ENCODE measurements around the gene SLC6A19. TPM values are rescaled to one million over a fixed set of nuclear protein-coding genes. Genes with fewer than 3 reads are reported as not detected.

Gene SLC6A19
- total and polyA plus RNA-seq, 2 donors (not counting 1 experiment from before 2014, with no cell fraction given): not detected

- Histone ChIP-seq H3K27me3 (replicated peaks in 1 of 4; ENCODE audit: control extremely low read depth in 1 of 4, control insufficient read depth in 3 of 4, insufficient read depth in 4 of 4, low read length in 3 of 4) (no peaks in the 10 kb centered on the region), H3K36me3 (replicated peaks in 1 of 2; ENCODE audit: control extremely low read depth in 1 of 2, control insufficient read depth in 1 of 2, extremely low read depth in 1 of 2, insufficient read depth in 2 of 2, low read length in 1 of 2) (no peaks in the 10 kb centered on the region), H3K4me3 (ENCODE audit: control extremely low read depth in 1 of 5, extremely low read depth in 1 of 5, insufficient read depth in 1 of 5, low read depth in 2 of 5, low read length in 4 of 5) (no peak overlapping the region), H3K27ac (ENCODE audit: low read length in 2 of 2) (no peak overlapping the region), H3K79me2 (ENCODE audit: control insufficient read depth, insufficient read depth, low read length) (no peaks in the 10 kb centered on the region), H4K20me1 (ENCODE audit: control insufficient read depth, insufficient read depth, low read length, poor library complexity, severe bottlenecking) (no peaks in the 10 kb centered on the region), H3K4me2 (replicated peaks; ENCODE audit: low read depth, low read length, poor library complexity, severe bottlenecking) (no peak overlapping the region), H3K9me3 (ENCODE audit: control extremely low read depth in 1 of 3, control insufficient read depth in 2 of 3, insufficient read depth in 1 of 3, low read length in 2 of 3) (no peaks in the 10 kb centered on the region), H2AFZ (ENCODE audit: insufficient read depth, low read depth, low read length, poor library complexity, severe bottlenecking) (no peak overlapping the region), H3K4me1 (ENCODE audit: control insufficient read depth in 2 of 2, insufficient read depth in 2 of 2, low read length in 2 of 2) (no peaks in the 10 kb centered on the region), H3K9ac (ENCODE audit: low read length) (no peak overlapping the region)
- peaks cover 5% of the 10 kb centered on the region for H3K4me1 Mint-ChIP-seq
- intact Hi-C loops (cut with micrococcal nuclease): no loop called here
- no peak for DNase-seq
- no peak for TF ChIP-seq EZH2 (IDR thresholded peaks at IDR 0.05; ENCODE audit: borderline replicate concordance, insufficient read depth, low read depth, low read length, poor library complexity, severe bottlenecking)
- TF ChIP-seq, protein P1, sequence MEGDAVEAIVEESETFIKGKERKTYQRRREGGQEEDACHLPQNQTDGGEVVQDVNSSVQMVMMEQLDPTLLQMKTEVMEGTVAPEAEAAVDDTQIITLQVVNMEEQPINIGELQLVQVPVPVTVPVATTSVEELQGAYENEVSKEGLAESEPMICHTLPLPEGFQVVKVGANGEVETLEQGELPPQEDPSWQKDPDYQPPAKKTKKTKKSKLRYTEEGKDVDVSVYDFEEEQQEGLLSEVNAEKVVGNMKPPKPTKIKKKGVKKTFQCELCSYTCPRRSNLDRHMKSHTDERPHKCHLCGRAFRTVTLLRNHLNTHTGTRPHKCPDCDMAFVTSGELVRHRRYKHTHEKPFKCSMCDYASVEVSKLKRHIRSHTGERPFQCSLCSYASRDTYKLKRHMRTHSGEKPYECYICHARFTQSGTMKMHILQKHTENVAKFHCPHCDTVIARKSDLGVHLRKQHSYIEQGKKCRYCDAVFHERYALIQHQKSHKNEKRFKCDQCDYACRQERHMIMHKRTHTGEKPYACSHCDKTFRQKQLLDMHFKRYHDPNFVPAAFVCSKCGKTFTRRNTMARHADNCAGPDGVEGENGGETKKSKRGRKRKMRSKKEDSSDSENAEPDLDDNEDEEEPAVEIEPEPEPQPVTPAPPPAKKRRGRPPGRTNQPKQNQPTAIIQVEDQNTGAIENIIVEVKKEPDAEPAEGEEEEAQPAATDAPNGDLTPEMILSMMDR (IDR thresholded peaks at IDR 0.05): no peak
- ChIA-PET CTCF (no interaction called here), POLR2A (no interaction called here)
- 96% methylated on average over 3 of the region's 10 CpGs for WGBS (ENCODE audit: insufficient coverage)
- no peak for ATAC-seq (ENCODE audit: low read depth)
- H3K4me3 Mint-ChIP-seq: no peak overlapping the region
- no peak overlapping the region for H3K27ac Mint-ChIP-seq
- no peaks in the 10 kb centered on the region for H3K9me3 Mint-ChIP-seq (ENCODE audit: insufficient read depth)
- peaks cover 18% of the 10 kb centered on the region for H3K27me3 Mint-ChIP-seq
Observed at GRCh38 chr5:1189269-1189668, 12.1 kb upstream of the SLC6A19 start.

- no peak overlapping the region for H3K9ac ChIP-seq (ENCODE audit: low read length)
- POLR2A ChIA-PET: no interaction called here
- H3K27ac ChIP-seq (ENCODE audit: low read length in 2 of 2): no peak overlapping the region
- Mint-ChIP-seq H3K27ac (no peak overlapping the region), H3K27me3 (peaks cover 18% of the 10 kb centered on the region), H3K4me1 (peaks cover 5% of the 10 kb centered on the region), H3K4me3 (no peak overlapping the region), H3K9me3 (ENCODE audit: insufficient read depth) (no peaks in the 10 kb centered on the region)
- H3K9me3 ChIP-seq (ENCODE audit: control extremely low read depth in 1 of 3, control insufficient read depth in 2 of 3, insufficient read depth in 1 of 3, low read length in 2 of 3): no peaks in the 10 kb centered on the region
- ATAC-seq (ENCODE audit: low read depth) (no peak), DNase-seq (no peak)
- 89% methylated on average over 5 of the region's 12 CpGs for WGBS (ENCODE audit: insufficient coverage)
- H3K79me2 ChIP-seq (ENCODE audit: control insufficient read depth, insufficient read depth, low read length): no peaks in the 10 kb centered on the region
- CTCF ChIA-PET: no interaction called here
- intact Hi-C loops (cut with micrococcal nuclease): no loop called here
- no peaks in the 10 kb centered on the region for H3K4me1 ChIP-seq (ENCODE audit: control insufficient read depth in 2 of 2, insufficient read depth in 2 of 2, low read length in 2 of 2)
- H2AFZ ChIP-seq (ENCODE audit: insufficient read depth, low read depth, low read length, poor library complexity, severe bottlenecking): no peak overlapping the region
- no peaks in the 10 kb centered on the region for H4K20me1 ChIP-seq (ENCODE audit: control insufficient read depth, insufficient read depth, low read length, poor library complexity, severe bottlenecking)
- no peaks in the 10 kb centered on the region for H3K27me3 ChIP-seq (replicated peaks in 1 of 4; ENCODE audit: control extremely low read depth in 1 of 4, control insufficient read depth in 3 of 4, insufficient read depth in 4 of 4, low read length in 3 of 4)
- no peak overlapping the region for H3K4me2 ChIP-seq (replicated peaks; ENCODE audit: low read depth, low read length, poor library complexity, severe bottlenecking)
- no peak overlapping the region for H3K4me3 ChIP-seq (ENCODE audit: control extremely low read depth in 1 of 5, extremely low read depth in 1 of 5, insufficient read depth in 1 of 5, low read depth in 2 of 5, low read length in 4 of 5)
- H3K36me3 ChIP-seq (replicated peaks in 1 of 2; ENCODE audit: control extremely low read depth in 1 of 2, control insufficient read depth in 1 of 2, extremely low read depth in 1 of 2, insufficient read depth in 2 of 2, low read length in 1 of 2): no peaks in the 10 kb centered on the region
- no peak for TF ChIP-seq EZH2 (IDR thresholded peaks at IDR 0.05; ENCODE audit: borderline replicate concordance, insufficient read depth, low read depth, low read length, poor library complexity, severe bottlenecking)
- TF ChIP-seq, protein P1 (IDR thresholded peaks at IDR 0.05): no peak
Observed at GRCh38 chr5:1190278-1190677, 11.1 kb upstream of the SLC6A19 start.

Measured in B cell (primary cell).